Right lobe of liver (tissue), 4 donors: Measurements from ENCODE around the gene KCNJ16.

Source experiments
- CTCF ChIP-seq, 4 donors: fragments of 200-600 bp in 3 of 4; fragments of 450-650 bp in 1 of 4; IDR thresholded peaks; one replicate each; pipeline versions ENCODE4 v1.5.1 to v1.8.0; 2016 to 2022; ENCODE audit warnings: antibody characterized with exemption in 4 of 4, mild to moderate bottlenecking in 2 of 4
- POLR2A ChIP-seq: fragments of 450-650 bp; IDR thresholded peaks from one replicate; pipeline ENCODE4 v1.6.1; 2017; ENCODE audit warnings: antibody characterized with exemption, mild to moderate bottlenecking
- donor health status: DM: no; HTN: no; CAD: no.
- donor health status: DM: no; HTN: no; CAD: no.
- donor health status: DM: no; HTN: yes; CAD: no.

GRCh38 chr17:70124723-70125122 is 49.7 kb downstream of the KCNJ16 start:
- TF ChIP-seq POLR2A: no peak
- TF ChIP-seq CTCF (IDR thresholded peaks at IDR 0.05): no peak
